Fibroblast of lung (primary cell): Measurements from ENCODE around the gene CD300LB. TPM values are rescaled to one million over a fixed set of nuclear protein-coding genes. Genes with fewer than 3 reads are reported as not detected.

Experiments used
- DNase-seq, 2 donors: peaks; one replicate each; pipeline versions ENCODE4 v3.0.0 to v3.0.0-alpha.2; 2010; ENCODE audit warnings: low read depth in 2 of 2
- H2AFZ ChIP-seq: 2 replicates; pipeline ENCODE4 v1.5.1; 2012; ENCODE audit warnings: low read length, control low read depth, inconsistent platforms
- H3K27ac ChIP-seq: 2 replicates; pipeline ENCODE4 v1.5.1; 2011; ENCODE audit warnings: low read length, control low read depth; ENCODE audit not compliant: insufficient read depth
- H3K27me3 ChIP-seq: 2 replicates; pipeline ENCODE4 v1.5.1; 2011; ENCODE audit warnings: mild to moderate bottlenecking, low read length; ENCODE audit not compliant: control insufficient read depth, insufficient read depth
- H3K36me3 ChIP-seq: 2 replicates; pipeline ENCODE4 v1.5.1; 2011; ENCODE audit warnings: low read length; ENCODE audit not compliant: control insufficient read depth, insufficient read depth
- H3K4me1 ChIP-seq: 2 replicates; pipeline ENCODE4 v1.5.1; 2011; ENCODE audit warnings: low read length; ENCODE audit not compliant: control insufficient read depth, insufficient read depth; ENCODE audit errors: extremely low read depth
- H3K4me2 ChIP-seq: 2 replicates; pipeline ENCODE4 v1.5.1; 2011; ENCODE audit warnings: low read length, control low read depth; ENCODE audit not compliant: insufficient read depth; ENCODE audit errors: extremely low read depth
- H3K4me3 ChIP-seq, 4 experiments: fragments of 200-600 bp in 1 of 4; sonication (generic) in 1 of 4; replicated peaks in 1 of 4; 2 replicates each; pipeline ENCODE4 v1.5.1; 2011 to 2016; ENCODE audit warnings: low read length in 4 of 4, low read depth in 3 of 4, mild to moderate bottlenecking in 3 of 4, control low read depth in 2 of 4, inconsistent platforms in 1 of 4, mixed read lengths in 1 of 4; ENCODE audit not compliant: insufficient read depth in 1 of 4; ENCODE audit errors: control extremely low read depth in 1 of 4
- H3K79me2 ChIP-seq: 2 replicates; pipeline ENCODE4 v1.5.1; 2012; ENCODE audit warnings: mild to moderate bottlenecking, low read length, inconsistent platforms; ENCODE audit not compliant: control insufficient read depth, insufficient read depth
- H3K9ac ChIP-seq: 2 replicates; pipeline ENCODE4 v1.5.1; 2011; ENCODE audit warnings: mild to moderate bottlenecking, low read length, control low read depth; ENCODE audit not compliant: insufficient read depth
- H3K9me3 ChIP-seq: 2 replicates; pipeline ENCODE4 v1.5.1; 2012; ENCODE audit warnings: low read depth, low read length; ENCODE audit not compliant: control insufficient read depth, insufficient read depth
- H4K20me1 ChIP-seq: 2 replicates; pipeline ENCODE4 v1.5.1; 2011; ENCODE audit warnings: low read length; ENCODE audit not compliant: control insufficient read depth, insufficient read depth; ENCODE audit errors: extremely low read depth
- CTCF ChIP-seq, 2 donors: IDR thresholded peaks in 1 of 2; conservative IDR thresholded peaks in 1 of 2; 1 replicate in 1 of 2; 2 replicates in 1 of 2; pipeline ENCODE4 v1.5.1; 2011 to 2012; ENCODE audit warnings: low read length in 2 of 2, control low read depth in 1 of 2, inconsistent platforms in 1 of 2, low read depth in 1 of 2, mild to moderate bottlenecking in 1 of 2
- EZH2 ChIP-seq: IDR thresholded peaks from 2 replicates; pipeline ENCODE4 v1.5.1; 2012; ENCODE audit warnings: low read length, control low read depth, mild to moderate bottlenecking; ENCODE audit errors: missing control alignments
- polyA plus RNA-seq, 2 donors: library from polyadenylated mRNA; depleted of rRNA in 1 of 2; stranded (reverse) in 1 of 2; unstranded in 1 of 2; fragments of >200 nt; gene quantifications; 2 replicates each; pipeline ENCODE4 v1.2.1, GENCODE V29; 2011 to 2012; ENCODE audit warnings: missing spikeins in 1 of 2
- total RNA-seq: library from RNA; depleted of rRNA; stranded (reverse); fragments of >200 nt; gene quantifications from 2 replicates; pipeline ENCODE4 v1.2.1, GENCODE V29; 2014

CD300LB gene
- total and polyA plus RNA-seq, 2 donors (not counting 1 experiment from before 2014, with no cell fraction given): not detected

GRCh38 chr17:74555427-74555940 lies 24.2 kb upstream of the CD300LB start:
- no peaks in the 10 kb centered on the region for H4K20me1 ChIP-seq

GRCh38 chr17:74554909-74555308 lies 23.6 kb upstream of the CD300LB start:
- no peaks in the 10 kb centered on the region for H3K36me3 ChIP-seq
- no peak overlapping the region for H3K4me2 ChIP-seq
- no peak overlapping the region for H3K9ac ChIP-seq
- no peak overlapping the region for H3K27ac ChIP-seq
- no peak overlapping the region for H3K4me3 ChIP-seq
- no peaks in the 10 kb centered on the region for H3K79me2 ChIP-seq
- no peaks in the 10 kb centered on the region for H3K9me3 ChIP-seq
- H3K27me3 ChIP-seq: no peaks in the 10 kb centered on the region
- H4K20me1 ChIP-seq: no peaks in the 10 kb centered on the region
- H3K4me1 ChIP-seq: no peaks in the 10 kb centered on the region
- DNase-seq: no peak
- H2AFZ ChIP-seq: no peak overlapping the region
- no peak for TF ChIP-seq CTCF (conservative IDR thresholded peaks at IDR 0.05 in 1 of 2, IDR thresholded peaks at IDR 0.05 in 1 of 2; ENCODE audit: low read depth in 1 of 2, low read length in 2 of 2)
- no peak for TF ChIP-seq EZH2

More at GRCh38 chr17:74555427-74555940, 24.2 kb upstream of the CD300LB start:
- Histone ChIP-seq H3K4me1 (no peaks in the 10 kb centered on the region), H3K9me3 (no peaks in the 10 kb centered on the region), H3K36me3 (no peaks in the 10 kb centered on the region), H3K4me3 (no peak overlapping the region), H3K27me3 (no peaks in the 10 kb centered on the region), H2AFZ (no peak overlapping the region), H3K27ac (no peak overlapping the region), H3K9ac (no peak overlapping the region), H3K4me2 (no peak overlapping the region), H3K79me2 (no peaks in the 10 kb centered on the region)
- TF ChIP-seq CTCF (conservative IDR thresholded peaks at IDR 0.05 in 1 of 2, IDR thresholded peaks at IDR 0.05 in 1 of 2; ENCODE audit: low read depth in 1 of 2, low read length in 2 of 2) (no peak), EZH2 (no peak)
- DNase-seq: no peak

- Histone ChIP-seq H3K4me2 (no peak overlapping the region), H3K4me1 (no peaks in the 10 kb centered on the region), H2AFZ (no peak overlapping the region), H3K4me3 (no peak overlapping the region), H3K9me3 (no peaks in the 10 kb centered on the region), H3K27me3 (no peaks in the 10 kb centered on the region), H3K9ac (no peak overlapping the region), H4K20me1 (no peaks in the 10 kb centered on the region), H3K36me3 (no peaks in the 10 kb centered on the region), H3K27ac (no peak overlapping the region), H3K79me2 (no peaks in the 10 kb centered on the region)
- no peak for TF ChIP-seq CTCF (conservative IDR thresholded peaks at IDR 0.05 in 1 of 2, IDR thresholded peaks at IDR 0.05 in 1 of 2; ENCODE audit: low read depth in 1 of 2, low read length in 2 of 2)
- TF ChIP-seq EZH2: no peak
- no peak for DNase-seq
Observed at GRCh38 chr17:74552037-74552436, 20.8 kb upstream of the CD300LB start.
